GM12801 (cell line): ENCODE data around the gene METTL26.

Source experiments
- CTCF ChIP-seq: IDR thresholded peaks from one replicate; pipeline ENCODE4 v1.5.1; 2011; ENCODE audit warnings: control low read depth; ENCODE audit not compliant: insufficient read length; ENCODE audit errors: extremely low read depth

Gene METTL26

GRCh38 chr16:620700-621525 lies 15.2 kb downstream of the METTL26 start:
- no peak for TF ChIP-seq CTCF

DNA sequence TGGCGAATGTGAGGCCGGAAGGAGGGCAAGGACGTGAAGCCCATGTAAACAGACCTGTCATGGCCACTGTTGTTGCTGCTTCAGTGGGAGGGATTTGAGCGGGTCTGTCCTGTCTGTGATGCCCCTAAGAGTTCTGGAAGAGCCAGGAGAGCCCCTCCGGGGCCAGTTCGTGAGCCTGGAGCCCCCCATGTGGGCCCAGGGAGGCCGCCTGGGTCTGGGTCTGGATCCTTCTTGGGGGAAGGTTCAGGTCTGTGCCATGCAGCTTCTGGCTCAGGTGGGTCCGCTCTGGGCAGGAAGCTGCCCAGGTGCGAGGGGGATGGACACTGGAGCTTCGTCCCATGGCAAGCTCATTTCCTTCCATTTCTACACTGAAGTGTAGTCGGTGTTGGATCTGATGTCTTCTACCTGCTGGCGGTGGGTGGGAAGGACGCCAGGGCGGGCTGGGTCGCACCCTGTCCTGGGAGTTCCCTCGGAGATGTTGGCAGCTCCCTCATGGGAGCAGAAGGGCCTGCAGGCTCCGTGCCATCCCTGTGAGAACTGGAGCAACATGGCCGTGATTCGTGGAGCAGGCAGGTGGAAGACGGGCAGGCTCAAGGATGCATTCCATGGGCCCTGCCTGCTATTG lies 16.5 kb downstream of the METTL26 start:
- no peak for TF ChIP-seq CTCF

GRCh38 chr16:617855-618254 lies 18.2 kb downstream of the METTL26 start:
- no peak for TF ChIP-seq CTCF

- no peak for TF ChIP-seq CTCF
Measured at GRCh38 chr16:616733-617586, 19.1 kb downstream of the METTL26 start.

- TF ChIP-seq CTCF = no peak
Measured at GRCh38 chr16:615122-615521, 21.0 kb downstream of the METTL26 start.

- no peak for TF ChIP-seq CTCF
Measured at GRCh38 chr16:610513-611381, 25.4 kb downstream of the METTL26 start.
